T-cell (primary cell): Measurements from ENCODE around the gene EPB41L4B. TPM values are rescaled to one million over a fixed set of nuclear protein-coding genes. Genes with fewer than 3 reads are reported as not detected.
"Not testable (repeated sequence)": the region's sequence is repeated elsewhere in the genome, so short reads cannot be mapped to it uniquely, and the experiment has no call there.

Experiments used
- ATAC-seq, 4 experiments: fragments of 200-7000 bp in 3 of 4; fragments of 150-1000 bp in 1 of 4; cut with Tn5 transposase; replicated peaks in 1 of 4; 1 replicate in 3 of 4; 2 replicates in 1 of 4; pipeline ENCODE4 v1.10.0; 2021; ENCODE audit warnings: moderate library complexity in 3 of 4, mild to moderate bottlenecking in 2 of 4, moderate number of reproducible peaks in 1 of 4
- CTCF ChIA-PET, 2 donors: fragments of 300-600 bp; sonication (Branson Sonifier 250); formaldehyde crosslinking; loops; one replicate each; lab custom pipeline; 2022; ENCODE audit warnings: antibody characterized with exemption in 2 of 2; lab: Charles Lee
- POLR2A ChIA-PET, 2 donors: fragments of 300-600 bp; sonication (Branson Sonifier 250); formaldehyde crosslinking; loops; one replicate each; lab custom pipeline; 2022; ENCODE audit warnings: antibody characterized with exemption in 2 of 2; lab: Charles Lee
- DNase-seq, 35 experiments: peaks; one replicate each; pipeline versions ENCODE4 v3.0.0 to v3.0.0-alpha.2; 2013 to 2023
- H3K27ac ChIP-seq: one replicate; pipeline ENCODE4 v1.5.1; 2013; ENCODE audit warnings: low read length
- H3K27me3 ChIP-seq, 2 experiments: replicated peaks in 1 of 2; 1 replicate in 1 of 2; 2 replicates in 1 of 2; pipeline versions ENCODE4 v1.6.1 to v1.7.0; 2013; ENCODE audit warnings: low read length in 1 of 2, mixed read lengths in 1 of 2; ENCODE audit not compliant: control insufficient read depth in 2 of 2, insufficient read depth in 2 of 2; ENCODE audit errors: extremely low read depth in 1 of 2
- H3K36me3 ChIP-seq, 2 donors: 1 replicate in 1 of 2; 2 replicates in 1 of 2; pipeline versions ENCODE4 v1.6.1 to v1.7.0; 2013; ENCODE audit warnings: low read length in 1 of 2; ENCODE audit not compliant: control insufficient read depth in 2 of 2, insufficient read depth in 1 of 2; ENCODE audit errors: extremely low read depth in 1 of 2
- H3K4me1 ChIP-seq, 2 experiments: 1 replicate in 1 of 2; 2 replicates in 1 of 2; pipeline versions ENCODE4 v1.6.1 to v1.7.0; 2013; ENCODE audit warnings: low read length in 2 of 2, mixed read lengths in 1 of 2; ENCODE audit not compliant: insufficient read depth in 2 of 2, control insufficient read depth in 1 of 2; ENCODE audit errors: extremely low read depth in 1 of 2
- H3K4me3 ChIP-seq, 2 donors: 1 replicate in 1 of 2; 2 replicates in 1 of 2; pipeline versions ENCODE4 v1.5.1 to v1.7.0; 2013; ENCODE audit warnings: mild to moderate bottlenecking in 2 of 2, low read length in 1 of 2, moderate library complexity in 1 of 2; ENCODE audit not compliant: control insufficient read depth in 1 of 2; ENCODE audit errors: extremely low read depth in 1 of 2
- H3K9me3 ChIP-seq: 2 replicates; pipeline ENCODE4 v1.7.0; 2013
- H3K27ac Mint-ChIP-seq, 2 donors: one replicate each; pipeline ENCODE4 v1.8.0; 2020 to 2021; ENCODE audit warnings: mild to moderate bottlenecking in 2 of 2, mixed read lengths in 2 of 2
- H3K27me3 Mint-ChIP-seq, 2 donors: one replicate each; pipeline ENCODE4 v1.8.0; 2021 to 2022; ENCODE audit warnings: mixed read lengths in 2 of 2
- H3K36me3 Mint-ChIP-seq: one replicate; pipeline ENCODE4 v1.8.0; 2021; ENCODE audit warnings: mixed read lengths
- H3K4me1 Mint-ChIP-seq, 3 donors: one replicate each; pipeline ENCODE4 v1.8.0; 2020 to 2022; ENCODE audit warnings: mixed read lengths in 3 of 3, mild to moderate bottlenecking in 1 of 3
- H3K4me3 Mint-ChIP-seq, 3 donors: one replicate each; pipeline ENCODE4 v1.8.0; 2020 to 2022; ENCODE audit warnings: mild to moderate bottlenecking in 3 of 3, mixed read lengths in 3 of 3, moderate library complexity in 3 of 3
- H3K9me3 Mint-ChIP-seq, 3 donors: one replicate each; pipeline ENCODE4 v1.8.0; 2020 to 2022; ENCODE audit warnings: mixed read lengths in 3 of 3
- WGBS: methylation state at CpG from one replicate; pipeline ENCODE4 v1.1.5; 2013; ENCODE audit warnings: missing lambda C conversion rate; ENCODE audit not compliant: insufficient coverage; 5-methylcytosine and 5-hydroxymethylcytosine counted together
- total RNA-seq, 35 experiments: library from RNA in 6 of 35; stranded (reverse) in 6 of 35; fragments of 120-200 nt in 1 of 35; gene quantifications; one replicate each; pipeline versions ENCODE4 v1.2.1 to v1.2.4 and lab custom pipeline; 2013 to 2026

The EPB41L4B gene
- total RNA-seq, 5 donors from 2014 or later (not counting 1 experiment from before 2014, with no cell fraction given): 0.16 to 0.26 (median 0.16) TPM; not detected in 2

DNA sequence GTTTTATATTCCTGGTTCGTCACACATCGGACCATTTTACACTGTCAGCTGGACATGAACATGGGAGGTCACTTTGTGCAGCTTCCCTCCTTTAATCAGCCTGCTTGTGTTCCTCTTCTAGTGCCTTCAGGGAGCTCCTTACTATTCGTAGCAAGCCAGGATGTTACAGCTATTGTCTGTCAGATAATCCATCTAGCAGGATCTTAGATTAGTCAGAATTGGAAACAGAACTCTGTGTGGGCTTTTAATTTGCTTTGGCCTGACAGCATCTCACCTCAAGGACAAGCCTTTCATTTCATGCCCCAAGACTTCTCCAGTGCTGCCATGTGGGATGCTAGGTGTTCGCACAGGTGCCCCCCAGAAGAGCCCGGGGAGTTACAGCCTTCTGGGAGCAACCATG, 30.2 kb upstream of the EPB41L4B start:
- POLR2A ChIA-PET: no interaction called here
- no peak overlapping the region for H3K4me3 Mint-ChIP-seq
- no peaks in the 10 kb centered on the region for H3K9me3 ChIP-seq
- 93% methylated on average over 2 of the region's 5 CpGs for WGBS
- H3K27ac Mint-ChIP-seq: no peak overlapping the region
- no peak overlapping the region for H3K4me3 ChIP-seq
- H3K4me1 Mint-ChIP-seq: no peaks in the 10 kb centered on the region
- DNase-seq (no peak), ATAC-seq (no peak)
- no peaks in the 10 kb centered on the region for H3K36me3 Mint-ChIP-seq
- no peak overlapping the region for H3K27ac ChIP-seq
- H3K4me1 ChIP-seq: no peaks in the 10 kb centered on the region
- peaks cover 0 to 16% of the 10 kb centered on the region in 2 donors for H3K27me3 Mint-ChIP-seq
- CTCF ChIA-PET: no interaction called here
- H3K36me3 ChIP-seq: no peaks in the 10 kb centered on the region
- peaks cover 0 to 9% of the 10 kb centered on the region in 2 experiments for H3K27me3 ChIP-seq
- H3K9me3 Mint-ChIP-seq: peaks cover 0 to 3% (median 0%) of the 10 kb centered on the region in 3 donors

DNA sequence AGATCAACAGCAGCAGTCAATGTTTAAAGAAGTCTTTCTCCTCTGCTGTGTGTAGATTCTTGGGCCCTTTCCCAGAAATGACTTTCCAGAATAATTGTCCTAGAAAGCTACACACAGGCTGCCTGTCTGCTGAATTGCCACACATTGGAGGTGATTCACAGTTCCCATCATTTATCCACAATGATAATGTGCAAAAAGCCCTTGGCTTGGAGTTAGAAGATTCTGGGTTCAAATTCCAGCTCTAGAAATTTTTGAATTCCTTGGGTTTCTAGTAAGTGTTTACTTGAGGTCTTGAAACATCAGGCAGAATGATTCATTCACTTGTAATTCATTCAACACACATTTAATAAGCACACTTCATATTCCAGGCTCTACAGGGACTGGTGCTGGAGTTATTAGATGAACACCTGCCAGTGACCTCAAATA, 28.6 kb upstream of the EPB41L4B start:
- Mint-ChIP-seq H3K27me3 (peaks cover 0 to 9% of the 10 kb centered on the region in 2 donors), H3K36me3 (no peaks in the 10 kb centered on the region), H3K9me3 (peaks cover 0 to 3% (median 0%) of the 10 kb centered on the region in 3 donors), H3K4me3 (no peak overlapping the region), H3K27ac (no peak overlapping the region), H3K4me1 (no peaks in the 10 kb centered on the region)
- no peak for DNase-seq
- no peaks in the 10 kb centered on the region for H3K9me3 ChIP-seq
- ATAC-seq: no peak
- ChIA-PET CTCF (no interaction called here), POLR2A (no interaction called here)
- H3K27me3 ChIP-seq: peaks cover 0 to 3% of the 10 kb centered on the region in 2 experiments
- no peaks in the 10 kb centered on the region for H3K4me1 ChIP-seq
- H3K36me3 ChIP-seq: no peaks in the 10 kb centered on the region
- no peak overlapping the region for H3K4me3 ChIP-seq
- no peak overlapping the region for H3K27ac ChIP-seq

DNA sequence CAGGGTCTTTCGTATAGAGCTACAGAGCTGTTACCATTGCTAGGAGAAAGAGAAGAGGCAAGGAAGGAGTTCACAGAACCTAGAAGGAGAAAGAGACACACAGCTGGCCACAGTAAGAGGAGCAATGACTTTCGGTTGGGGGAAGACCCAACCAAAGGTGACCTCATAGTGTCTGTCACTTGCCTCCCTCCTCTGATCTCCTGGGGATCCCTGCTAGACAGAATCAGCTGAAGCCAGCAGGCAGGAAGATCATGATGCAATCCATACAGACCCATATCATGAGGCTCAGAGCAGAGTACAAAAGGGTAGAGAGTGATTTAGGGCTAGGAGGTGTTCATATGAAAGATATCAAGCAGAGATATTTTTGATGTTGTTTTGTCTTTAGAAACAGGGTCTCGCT, 26.0 kb upstream of the EPB41L4B start:
- 86% methylated on average over 2 of the region's 3 CpGs for WGBS

DNA sequence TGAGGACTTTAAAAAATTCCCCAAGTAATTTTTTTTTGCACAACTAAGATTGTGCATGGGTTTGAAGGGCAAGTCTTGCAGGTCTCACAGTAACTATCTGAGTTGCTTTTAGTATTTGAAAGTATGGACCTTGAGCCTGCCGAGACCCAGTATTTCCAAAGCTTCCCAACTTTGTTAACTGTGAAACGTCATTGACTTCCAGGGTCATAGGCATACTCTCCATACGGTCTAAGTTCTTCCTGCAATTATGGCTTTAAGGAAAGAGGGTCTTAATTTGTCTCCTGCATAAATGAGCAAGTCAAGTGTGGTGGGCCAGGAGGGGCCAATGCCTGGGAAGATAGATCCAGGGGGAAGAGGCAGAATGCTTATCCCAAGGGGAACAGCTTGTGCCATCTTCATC, 24.0 kb upstream of the EPB41L4B start:
- 90% methylated on average over 2 of the region's 3 CpGs for WGBS
- CTCF ChIA-PET: interaction anchor here in 1 of 2 donors (0.6 kb wide), 1 partner anchor 14 kb away, joined by 3 read pairs; no protein-coding TSS in a partner anchor

More for the DNA sequence above, 26.0 kb upstream of the EPB41L4B start:
- POLR2A ChIA-PET: no interaction called here
- H3K9me3 Mint-ChIP-seq: no peaks in the 10 kb centered on the region
- no peak overlapping the region for H3K4me3 ChIP-seq
- H3K27me3 Mint-ChIP-seq: peaks cover 3 to 6% of the 10 kb centered on the region in 2 donors
- ATAC-seq: no peak
- no peak overlapping the region for H3K27ac ChIP-seq
- no peak overlapping the region for H3K27ac Mint-ChIP-seq
- H3K36me3 Mint-ChIP-seq: no peaks in the 10 kb centered on the region
- H3K4me1 Mint-ChIP-seq: no peaks in the 10 kb centered on the region
- no peaks in the 10 kb centered on the region for H3K9me3 ChIP-seq
- DNase-seq: no peak
- H3K36me3 ChIP-seq: no peaks in the 10 kb centered on the region
- peaks cover 0 to 6% of the 10 kb centered on the region in 2 experiments for H3K27me3 ChIP-seq
- CTCF ChIA-PET: no interaction called here
- no peaks in the 10 kb centered on the region for H3K4me1 ChIP-seq
- H3K4me3 Mint-ChIP-seq: no peak overlapping the region

DNA sequence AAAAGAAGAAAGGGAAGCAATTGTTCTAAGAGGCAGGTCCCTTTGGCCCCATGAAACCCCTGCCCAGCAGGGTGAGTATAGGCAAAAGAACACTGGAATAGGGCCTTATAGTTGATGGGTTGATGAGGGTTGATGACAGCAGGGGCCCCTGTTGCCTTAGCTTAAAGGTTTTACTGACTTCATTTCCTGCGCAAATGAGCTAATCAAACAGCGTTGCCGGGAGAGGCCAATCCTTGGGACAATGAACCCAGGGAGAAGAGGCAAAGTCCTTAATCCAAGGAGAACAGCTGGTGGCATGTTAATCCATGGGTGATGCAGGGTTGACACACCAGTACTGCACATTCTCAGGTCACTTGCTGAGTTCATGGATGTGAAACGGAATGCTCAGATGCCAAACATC, 22.0 kb upstream of the EPB41L4B start:
- no peak overlapping the region for H3K27ac Mint-ChIP-seq
- Histone ChIP-seq H3K36me3 (no peaks in the 10 kb centered on the region), H3K9me3 (no peaks in the 10 kb centered on the region), H3K4me3 (no peak overlapping the region), H3K27ac (no peak overlapping the region), H3K4me1 (no peaks in the 10 kb centered on the region), H3K27me3 (peaks cover 0 to 8% of the 10 kb centered on the region in 2 experiments)
- CTCF ChIA-PET: no interaction called here
- 96% methylated on average over 4 of the region's 4 CpGs for WGBS
- no peaks in the 10 kb centered on the region for H3K9me3 Mint-ChIP-seq
- no peak for ATAC-seq
- H3K4me3 Mint-ChIP-seq: no peak overlapping the region
- no peaks in the 10 kb centered on the region for H3K36me3 Mint-ChIP-seq
- no peaks in the 10 kb centered on the region for H3K4me1 Mint-ChIP-seq
- POLR2A ChIA-PET: no interaction called here
- peaks cover 0 to 3% of the 10 kb centered on the region in 2 donors for H3K27me3 Mint-ChIP-seq
- no peak for DNase-seq

More for the DNA sequence above, 24.0 kb upstream of the EPB41L4B start:
- Mint-ChIP-seq H3K27ac (no peak overlapping the region), H3K4me3 (no peak overlapping the region), H3K9me3 (no peaks in the 10 kb centered on the region), H3K4me1 (no peaks in the 10 kb centered on the region), H3K36me3 (no peaks in the 10 kb centered on the region), H3K27me3 (peaks cover 0 to 3% of the 10 kb centered on the region in 2 donors)
- POLR2A ChIA-PET: no interaction called here
- H3K9me3 ChIP-seq: no peaks in the 10 kb centered on the region
- H3K27ac ChIP-seq: no peak overlapping the region
- no peaks in the 10 kb centered on the region for H3K36me3 ChIP-seq
- H3K27me3 ChIP-seq: peaks cover 0 to 10% of the 10 kb centered on the region in 2 experiments
- no peak overlapping the region for H3K4me3 ChIP-seq
- no peak for DNase-seq
- ATAC-seq: no peak
- no peaks in the 10 kb centered on the region for H3K4me1 ChIP-seq

DNA sequence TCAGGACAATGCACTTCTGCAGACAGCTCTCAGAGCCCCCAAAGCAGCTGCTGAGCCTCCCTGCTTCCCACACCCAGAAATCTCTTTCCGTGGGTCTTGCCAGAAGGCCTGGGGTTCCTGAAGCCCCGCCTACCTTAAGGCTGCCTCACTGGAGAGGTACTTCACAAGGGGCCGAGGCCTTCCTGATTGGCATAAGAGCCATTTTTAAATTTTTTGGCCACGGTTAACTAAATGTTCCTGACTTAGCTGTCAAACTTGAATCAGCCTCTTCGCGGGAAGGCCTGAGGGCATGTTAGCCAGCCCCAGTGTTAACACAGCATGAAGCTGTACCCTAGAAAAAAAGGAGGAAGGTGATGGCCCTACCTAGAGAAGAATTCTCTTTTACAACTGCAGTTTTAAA, 20.7 kb upstream of the EPB41L4B start:
- ATAC-seq (no peak), DNase-seq (no peak)
- no peaks in the 10 kb centered on the region for H3K36me3 ChIP-seq
- no peaks in the 10 kb centered on the region for H3K4me1 Mint-ChIP-seq
- peaks cover 0 to 8% of the 10 kb centered on the region in 2 experiments for H3K27me3 ChIP-seq
- no peaks in the 10 kb centered on the region for H3K9me3 ChIP-seq
- peaks cover 0 to 3% of the 10 kb centered on the region in 2 donors for H3K27me3 Mint-ChIP-seq
- no peak overlapping the region for H3K27ac Mint-ChIP-seq
- POLR2A ChIA-PET: no interaction called here
- H3K36me3 Mint-ChIP-seq: no peaks in the 10 kb centered on the region
- H3K9me3 Mint-ChIP-seq: no peaks in the 10 kb centered on the region
- no peak overlapping the region for H3K27ac ChIP-seq
- H3K4me1 ChIP-seq: no peaks in the 10 kb centered on the region
- H3K4me3 Mint-ChIP-seq: no peak overlapping the region
- WGBS: 67% methylated on average over 5 of the region's 6 CpGs
- H3K4me3 ChIP-seq: no peak overlapping the region
- CTCF ChIA-PET: no interaction called here

DNA sequence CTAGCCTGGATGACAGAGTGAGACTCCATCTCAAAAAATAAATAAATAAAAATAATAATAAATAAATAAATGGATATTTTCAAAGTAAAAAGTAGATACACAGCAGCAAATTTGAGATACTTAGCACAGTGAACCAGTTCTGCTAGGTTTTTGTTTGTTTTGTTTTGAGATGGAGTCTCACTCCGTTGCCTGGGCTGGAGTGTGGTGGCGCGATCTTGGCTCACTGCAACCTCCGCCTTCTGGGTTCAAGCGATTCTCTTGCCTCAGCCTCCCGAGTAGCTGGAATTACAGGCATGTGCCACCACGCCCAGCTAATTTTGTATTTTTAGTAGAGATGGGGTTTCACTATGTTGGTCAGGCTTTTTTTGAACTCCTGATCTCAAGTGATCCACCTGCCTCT, 20.1 kb upstream of the EPB41L4B start:
- H3K27me3 Mint-ChIP-seq, H3K4me1 ChIP-seq, DNase-seq, H3K36me3 ChIP-seq, H3K4me1 Mint-ChIP-seq, H3K4me3 ChIP-seq, H3K27me3 ChIP-seq, ATAC-seq, H3K36me3 Mint-ChIP-seq, H3K9me3 Mint-ChIP-seq, H3K27ac Mint-ChIP-seq, CTCF ChIA-PET, H3K27ac ChIP-seq, H3K4me3 Mint-ChIP-seq, H3K9me3 ChIP-seq: not testable (repeated sequence)
- no CpG with 5 or more reads among the region's 7 CpGs for WGBS
- POLR2A ChIA-PET: interaction anchor here in 1 of 2 donors (0.6 kb wide), 1 partner anchor 1538 kb away, joined by 3 read pairs; no protein-coding TSS in a partner anchor
